Urothelium cell line (cell line): ENCODE measurements around the gene SETX.

Experiments
- DNase-seq: peaks from one replicate; pipeline ENCODE4 v3.0.0; 2011; ENCODE audit warnings: low spot score, mixed read lengths
- FAIRE-seq: peaks from 2 replicates; lab custom pipeline; 2011; peaks lifted over from hg19 to GRCh38; lab: Jason Lieb, UNC

Gene SETX

DNA sequence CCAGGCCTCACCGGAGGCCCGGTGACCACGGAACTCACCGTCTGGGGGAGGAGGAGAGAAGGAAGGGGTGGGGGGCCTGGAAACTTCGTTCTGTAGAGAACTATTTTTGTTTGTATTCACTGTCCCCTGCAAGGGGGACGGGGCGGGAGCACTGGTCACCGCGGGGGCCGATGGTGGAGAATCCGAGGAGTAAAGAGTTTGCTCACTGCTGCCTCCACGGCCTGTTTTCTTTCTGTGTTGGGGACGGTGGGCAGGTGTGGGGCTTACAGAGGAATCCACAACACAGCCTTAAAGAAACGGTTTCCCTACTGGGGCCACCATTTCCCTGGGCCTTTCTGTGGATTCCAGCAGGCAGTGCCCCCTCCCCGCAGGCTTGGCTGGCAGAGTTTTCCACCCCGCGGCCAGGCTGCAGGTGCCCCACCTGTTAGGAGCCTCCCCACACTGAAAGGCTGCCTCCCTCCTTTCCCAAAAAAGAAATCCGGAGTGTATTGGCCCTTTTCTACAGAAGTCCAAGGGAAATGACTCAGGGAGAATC is 112.1 kb downstream of the SETX start:
- DNase-seq (no peak), FAIRE-seq (no peak)

DNA sequence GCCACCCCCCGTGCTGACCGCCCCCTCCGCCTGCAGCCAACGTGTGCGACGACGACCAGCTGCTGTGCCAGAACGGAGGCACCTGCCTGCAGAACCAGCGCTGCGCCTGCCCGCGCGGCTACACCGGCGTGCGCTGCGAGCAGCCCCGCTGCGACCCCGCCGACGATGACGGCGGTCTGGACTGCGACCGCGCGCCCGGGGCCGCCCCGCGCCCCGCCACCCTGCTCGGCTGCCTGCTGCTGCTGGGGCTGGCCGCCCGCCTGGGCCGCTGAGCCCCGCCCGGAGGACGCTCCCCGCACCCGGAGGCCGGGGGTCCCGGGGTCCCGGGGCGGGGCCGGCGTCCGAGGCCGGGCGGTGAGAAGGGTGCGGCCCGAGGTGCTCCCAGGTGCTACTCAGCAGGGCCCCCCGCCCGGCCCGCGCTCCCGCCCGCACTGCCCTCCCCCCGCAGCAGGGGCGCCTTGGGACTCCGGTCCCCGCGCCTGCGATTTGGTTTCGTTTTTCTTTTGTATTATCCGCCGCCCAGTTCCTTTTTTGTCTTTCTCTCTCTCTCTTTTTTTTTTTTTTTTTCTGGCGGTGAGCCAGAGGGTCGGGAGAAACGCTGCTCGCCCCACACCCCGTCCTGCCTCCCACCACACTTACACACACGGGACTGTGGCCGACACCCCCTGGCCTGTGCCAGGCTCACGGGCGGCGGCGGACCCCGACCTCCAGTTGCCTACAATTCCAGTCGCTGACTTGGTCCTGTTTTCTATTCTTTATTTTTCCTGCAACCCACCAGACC is 112.8 kb downstream of the SETX start:
- FAIRE-seq (no peak), DNase-seq (peak; percentile 32)

DNA sequence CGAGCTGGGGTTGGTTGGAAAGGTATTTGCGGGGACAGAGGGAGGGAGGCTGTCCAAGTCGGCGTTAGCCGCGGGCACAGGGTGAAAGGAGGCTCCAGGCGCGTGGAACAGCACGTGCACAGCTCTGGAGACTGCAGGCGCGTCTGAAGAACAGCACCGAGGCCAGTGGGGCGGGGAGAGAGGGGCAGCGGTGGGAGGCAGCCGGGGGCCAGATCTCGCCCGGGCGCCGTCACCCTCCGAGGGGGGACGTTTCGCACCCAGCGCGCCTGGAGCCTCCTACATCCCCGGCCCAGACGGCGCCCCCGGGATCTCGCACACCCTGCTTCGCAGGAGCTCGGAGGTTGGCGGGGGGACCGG is 113.3 kb downstream of the SETX start:
- DNase-seq (no peak), FAIRE-seq (no peak)

DNA sequence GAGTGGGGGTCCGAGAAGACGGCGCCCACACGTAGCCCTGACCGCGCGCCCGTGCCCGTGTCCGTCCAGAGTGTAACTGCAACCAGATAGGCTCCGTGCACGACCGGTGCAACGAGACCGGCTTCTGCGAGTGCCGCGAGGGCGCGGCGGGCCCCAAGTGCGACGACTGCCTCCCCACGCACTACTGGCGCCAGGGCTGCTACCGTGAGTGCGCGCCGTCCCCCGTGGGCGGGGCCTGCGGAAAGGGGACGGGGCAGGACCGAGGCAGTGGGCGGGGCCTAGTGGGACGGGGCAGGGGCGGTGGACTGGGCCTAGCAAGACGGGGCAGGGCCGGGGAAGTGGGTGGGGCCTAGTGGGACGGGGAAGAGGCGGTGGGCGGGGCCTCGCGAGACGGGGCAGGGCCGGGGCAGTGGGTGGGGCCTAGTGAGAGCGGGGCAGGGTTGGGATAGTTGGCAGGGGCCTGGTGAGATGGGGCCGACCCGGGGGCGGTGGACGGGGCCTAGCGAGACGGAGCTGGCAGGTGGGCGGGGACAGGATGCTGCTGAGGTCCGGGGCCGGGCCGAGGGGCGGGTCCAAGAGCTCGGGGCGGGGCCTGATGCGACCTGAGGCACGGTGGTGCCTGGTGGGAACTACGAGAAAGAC is 113.8 kb downstream of the SETX start:
- FAIRE-seq (no peak), DNase-seq (peak; percentile 94)

DNA sequence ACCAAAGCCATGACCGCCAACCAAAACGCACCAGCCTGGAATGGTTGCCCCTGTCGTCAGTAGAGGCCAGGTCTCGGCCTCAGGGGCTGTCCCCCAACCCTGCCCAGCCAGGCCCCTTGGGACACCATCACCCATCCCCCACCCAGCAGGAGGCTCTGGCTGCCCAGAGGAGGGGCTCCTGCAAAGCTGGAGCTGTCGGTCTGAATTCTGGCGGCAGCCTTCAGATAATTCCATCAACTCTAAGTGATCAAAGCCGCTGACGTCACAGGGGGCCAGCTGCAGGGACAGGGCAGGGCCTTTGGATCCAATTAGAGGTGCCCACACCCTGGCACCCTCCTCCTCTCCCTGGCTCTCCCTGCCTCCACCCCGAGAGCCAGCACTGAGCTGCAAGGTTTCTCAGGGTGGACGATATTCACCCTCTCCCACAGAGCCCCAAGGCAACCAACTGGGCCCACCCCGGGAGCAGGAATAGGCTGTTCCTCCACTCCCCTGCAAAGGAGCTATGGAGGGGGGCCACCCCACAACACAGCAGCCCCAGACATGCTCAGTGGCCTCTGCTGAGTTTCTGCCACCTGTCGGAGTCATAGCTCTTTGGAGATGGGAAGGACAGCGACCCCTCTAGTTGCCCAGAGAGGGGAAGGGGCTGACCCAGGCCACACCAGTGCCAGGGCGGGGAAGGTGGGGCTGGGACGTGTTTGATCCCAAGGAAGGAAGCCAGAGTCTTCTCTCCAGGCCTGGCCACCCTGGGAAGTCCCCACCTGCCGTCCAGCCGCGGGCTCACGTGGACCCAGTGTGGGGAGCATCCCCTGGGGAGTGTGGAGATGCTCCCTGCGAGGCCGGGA is 114.6 kb downstream of the SETX start:
- FAIRE-seq (no peak), DNase-seq (no peak)

DNA sequence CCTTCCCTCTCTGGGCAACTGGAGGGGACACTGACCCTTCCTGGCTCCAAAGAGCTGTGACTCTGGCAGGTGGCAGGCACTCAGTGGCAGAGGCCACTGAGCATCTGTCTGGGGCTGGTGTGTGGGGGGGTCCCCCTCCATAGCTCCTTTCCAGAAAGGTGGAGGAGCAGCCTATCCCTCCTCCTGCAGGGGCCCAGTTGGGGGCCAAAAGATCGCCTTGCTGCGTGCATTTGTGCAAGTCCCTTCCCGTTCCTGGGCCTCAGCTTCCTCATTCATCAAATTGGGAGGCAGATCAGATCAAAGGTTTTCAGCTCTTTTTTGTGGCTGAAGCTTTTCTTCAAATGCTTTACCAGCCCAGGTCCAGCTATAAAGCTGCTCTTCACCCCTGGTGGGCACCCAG is 115.3 kb downstream of the SETX start:
- FAIRE-seq = no peak
- DNase-seq = no peak

DNA sequence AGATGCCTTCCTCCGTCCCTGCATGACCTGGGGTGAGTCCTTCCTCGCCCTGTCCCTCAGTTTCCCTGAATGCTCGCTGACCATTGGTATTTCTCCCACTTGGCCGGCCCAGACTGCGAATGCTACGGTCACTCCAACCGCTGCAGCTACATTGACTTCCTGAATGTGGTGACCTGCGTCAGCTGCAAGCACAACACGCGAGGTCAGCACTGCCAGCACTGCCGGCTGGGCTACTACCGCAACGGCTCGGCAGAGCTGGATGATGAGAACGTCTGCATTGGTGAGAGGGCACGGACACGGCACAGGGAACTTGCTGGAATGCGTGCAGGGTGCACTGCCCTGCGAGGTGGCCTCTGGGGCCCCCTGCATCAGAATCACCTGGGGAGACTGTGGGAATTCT is 115.8 kb downstream of the SETX start:
- no peak for FAIRE-seq
- DNase-seq = no peak

DNA sequence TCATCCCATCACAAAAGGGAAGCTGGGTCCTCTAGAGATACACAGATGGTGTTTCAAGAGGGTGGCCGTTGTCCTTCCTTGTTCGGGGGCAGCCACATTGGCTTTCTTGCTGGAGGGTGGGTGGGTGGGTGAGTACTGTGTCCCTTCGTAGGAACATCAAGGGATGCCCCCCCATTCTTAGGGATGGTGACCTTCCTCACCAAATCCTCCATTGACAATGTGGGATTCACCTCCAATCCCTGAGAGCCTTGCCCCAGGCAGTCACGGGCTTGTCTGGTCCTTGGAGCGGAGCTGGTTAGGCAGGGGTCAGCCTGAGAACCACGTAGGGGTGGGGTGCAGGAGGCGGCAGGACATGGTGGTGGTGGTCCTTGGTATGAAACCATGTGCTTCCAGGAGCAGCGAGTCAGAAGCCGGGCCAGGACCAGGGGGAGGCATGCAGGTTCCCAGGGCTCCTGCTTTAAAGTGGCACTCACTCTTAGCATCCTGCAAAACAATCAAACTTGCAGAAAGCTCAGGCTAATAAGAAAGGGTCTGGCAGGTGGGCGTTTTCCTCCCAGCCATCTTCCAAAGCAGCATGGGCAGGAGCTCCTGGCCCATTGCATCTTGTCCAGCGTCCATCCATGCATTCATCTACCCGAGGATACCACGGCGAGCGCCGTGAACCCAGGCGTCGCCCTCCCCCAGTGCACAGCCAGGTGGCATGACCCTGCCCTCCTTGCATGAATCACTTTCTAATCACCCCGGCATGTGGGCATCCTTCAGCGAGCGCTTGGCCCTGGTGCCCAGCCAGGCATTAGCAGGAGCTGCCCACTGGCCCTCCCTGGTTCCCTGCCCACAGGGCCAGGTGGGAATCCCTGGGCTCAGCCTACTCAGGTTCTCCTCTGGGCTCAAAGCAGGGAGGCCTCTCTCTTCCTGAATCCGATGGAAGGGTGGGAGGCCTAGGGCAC is 116.5 kb downstream of the SETX start:
- DNase-seq (no peak), FAIRE-seq (no peak)

DNA sequence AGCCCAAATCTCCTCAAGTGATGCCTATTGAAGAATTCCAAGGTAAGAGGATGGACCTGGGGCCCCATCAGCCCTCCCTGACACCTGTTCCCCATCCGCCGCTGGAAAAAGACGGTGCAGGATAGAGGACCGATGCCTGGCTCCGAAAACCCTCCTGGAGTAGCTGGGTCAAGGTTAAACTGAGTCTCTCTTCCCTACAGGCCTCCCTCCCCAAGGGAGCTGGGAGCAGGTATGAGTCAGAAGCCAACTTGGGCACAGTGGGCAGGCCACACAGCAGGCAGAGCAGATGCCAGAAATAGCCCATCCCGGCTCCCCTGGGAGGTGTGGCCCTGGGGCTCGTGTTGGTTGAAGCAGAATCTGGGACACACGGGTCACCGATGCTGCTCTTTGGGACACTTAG is 117.3 kb downstream of the SETX start:
- no peak for FAIRE-seq
- peak; percentile 78 for DNase-seq

DNA sequence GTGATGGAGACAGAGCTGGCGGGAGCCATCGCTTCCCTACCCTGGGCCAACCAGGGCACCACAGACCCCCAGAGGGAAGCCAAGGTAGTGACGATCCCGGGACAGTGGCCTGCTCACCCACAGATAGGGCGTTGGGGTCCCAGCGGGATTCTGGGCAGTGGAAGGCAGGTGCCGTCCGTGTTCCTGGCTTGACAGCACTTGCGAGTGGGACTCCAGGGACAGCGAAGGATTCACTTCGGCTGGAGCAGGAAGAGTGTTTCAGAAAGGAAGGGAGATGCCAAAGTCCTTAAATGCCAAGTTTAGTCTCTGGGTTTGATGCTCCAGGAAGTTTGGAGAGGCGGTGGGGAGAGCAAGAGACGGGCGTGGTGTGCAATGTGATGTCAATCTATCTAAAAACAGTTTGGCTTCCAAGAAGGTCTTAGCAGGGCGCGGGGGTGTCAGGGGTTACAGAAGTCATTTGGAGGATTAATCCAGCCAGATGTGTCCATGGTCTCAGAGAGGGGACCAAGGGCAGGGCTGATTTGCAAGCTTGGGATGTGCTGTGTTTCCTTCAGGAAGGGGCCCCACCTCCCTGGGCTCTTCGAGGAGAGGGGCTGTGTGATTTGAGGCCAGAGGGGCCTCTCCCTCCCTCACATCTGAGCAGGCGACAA is 118.0 kb downstream of the SETX start:
- DNase-seq (no peak), FAIRE-seq (no peak)

DNA sequence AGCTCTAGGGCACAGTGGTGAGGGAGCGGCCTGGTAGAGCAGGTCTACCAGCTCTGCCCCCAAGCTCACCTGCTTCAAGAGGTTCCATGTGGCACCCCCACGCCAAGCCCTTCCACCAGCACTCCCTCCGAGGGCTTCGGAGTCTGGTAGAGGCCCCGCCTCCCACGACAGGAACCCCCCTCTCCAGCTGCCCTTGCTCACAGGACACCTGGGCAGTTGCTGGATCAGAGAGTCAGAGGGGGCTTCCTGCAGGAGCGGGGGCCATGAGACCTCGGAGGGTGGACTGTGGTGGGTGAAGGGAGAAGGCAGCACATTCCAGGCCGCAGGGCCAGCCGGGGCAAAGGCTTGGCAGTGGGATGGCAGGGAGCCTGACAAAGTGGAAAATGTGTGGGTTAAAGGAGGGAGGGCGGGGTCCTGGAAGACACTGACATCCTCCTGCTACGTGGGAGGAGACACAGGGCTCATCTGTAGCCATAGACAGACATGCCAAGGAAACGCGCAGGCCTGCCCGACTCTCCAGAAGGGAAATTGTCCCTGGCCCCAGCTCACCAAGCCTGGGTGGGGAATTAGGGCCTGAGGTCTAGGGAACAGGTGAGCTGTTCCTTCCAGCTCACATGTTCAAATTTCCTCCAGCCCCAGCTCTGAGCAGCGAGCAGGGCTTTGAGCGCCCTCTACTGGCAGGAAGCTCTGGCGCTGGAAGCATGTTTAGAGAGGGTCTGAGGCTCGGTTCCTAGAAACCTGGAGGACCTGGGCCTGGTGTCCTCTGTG is 118.7 kb downstream of the SETX start:
- no peak for FAIRE-seq

DNA sequence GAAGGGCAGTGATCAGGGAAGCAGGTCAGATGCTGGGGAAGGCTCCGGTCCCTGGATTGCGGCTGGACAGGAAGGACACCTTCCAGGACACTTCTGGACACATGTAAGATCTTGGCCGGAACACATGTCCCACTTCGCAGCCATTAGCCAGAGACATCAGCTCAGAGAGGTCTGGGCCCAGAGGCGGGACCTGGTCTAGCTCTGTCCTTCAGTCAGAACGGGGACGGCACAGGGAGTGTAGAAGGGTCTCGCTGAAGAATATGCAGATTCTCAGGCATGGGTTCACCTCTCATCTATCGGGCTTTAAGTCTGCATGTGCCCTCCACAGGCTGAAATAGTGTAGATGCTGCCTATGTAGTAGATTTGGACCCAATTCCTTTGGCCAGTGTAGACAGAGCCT is 119.7 kb downstream of the SETX start:
- no peak for FAIRE-seq
- no peak for DNase-seq

More for the DNA sequence above, 118.7 kb downstream of the SETX start:
- peak; percentile 81 for DNase-seq

DNA sequence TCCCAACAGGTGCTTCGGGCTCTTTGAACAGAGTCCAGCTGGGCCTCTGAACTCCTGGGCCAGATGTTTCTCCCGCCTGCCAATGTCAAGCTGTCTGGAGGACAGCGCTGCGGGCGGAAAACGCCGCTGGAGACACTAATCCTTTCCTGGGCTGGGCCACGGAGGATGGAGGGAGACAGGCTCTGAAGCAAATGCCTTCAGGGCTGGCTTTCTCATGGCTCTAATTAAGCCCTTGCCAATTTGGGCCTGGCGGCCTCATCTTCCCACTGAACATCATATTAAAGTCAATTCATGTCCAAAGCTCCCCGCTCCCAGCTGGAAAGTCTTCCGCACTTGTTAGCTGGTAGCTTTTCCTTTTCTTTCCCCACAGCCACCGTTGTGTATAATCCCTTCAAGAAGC is 120.3 kb downstream of the SETX start:
- DNase-seq (no peak), FAIRE-seq (no peak)

DNA sequence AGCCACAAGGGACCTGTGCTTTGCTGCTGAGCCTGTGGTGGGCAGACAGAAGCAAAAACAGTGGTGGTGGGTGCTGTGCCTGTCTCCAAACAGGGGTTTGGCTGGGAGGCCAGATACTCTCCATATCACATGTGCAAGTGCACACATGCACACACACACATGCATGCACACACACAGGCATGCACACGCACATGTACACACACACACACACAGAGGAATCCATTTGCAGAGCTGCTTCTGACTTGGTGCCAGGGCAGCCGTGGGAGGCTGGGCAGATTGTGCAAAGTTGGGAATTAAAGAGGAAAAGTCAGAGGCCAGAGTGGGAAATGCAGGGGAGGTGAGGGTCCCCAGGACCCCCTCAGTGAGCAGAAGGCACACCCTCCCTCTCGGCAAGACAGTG is 121.6 kb downstream of the SETX start:
- DNase-seq = no peak
- no peak for FAIRE-seq

DNA sequence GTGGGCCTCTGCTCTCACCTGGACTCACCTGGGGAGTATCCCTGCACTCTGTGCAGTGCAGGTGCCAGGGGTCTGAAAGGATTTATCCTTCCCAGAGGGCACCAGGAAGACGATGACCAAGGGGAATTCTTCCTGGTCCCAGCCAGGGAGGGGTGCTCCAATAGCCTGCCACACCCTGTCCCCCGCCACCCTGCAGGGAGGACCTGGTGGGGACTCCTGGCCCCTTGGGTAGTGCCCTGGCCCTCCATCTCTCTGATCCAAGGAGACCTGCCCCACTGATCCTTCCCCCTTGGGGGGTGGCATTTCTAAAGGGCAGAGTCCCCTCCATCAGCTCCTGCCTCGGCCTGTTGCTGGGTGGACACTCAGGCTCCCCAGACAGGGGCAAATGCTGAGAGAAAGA is 122.3 kb downstream of the SETX start:
- no peak for FAIRE-seq
- no peak for DNase-seq

DNA sequence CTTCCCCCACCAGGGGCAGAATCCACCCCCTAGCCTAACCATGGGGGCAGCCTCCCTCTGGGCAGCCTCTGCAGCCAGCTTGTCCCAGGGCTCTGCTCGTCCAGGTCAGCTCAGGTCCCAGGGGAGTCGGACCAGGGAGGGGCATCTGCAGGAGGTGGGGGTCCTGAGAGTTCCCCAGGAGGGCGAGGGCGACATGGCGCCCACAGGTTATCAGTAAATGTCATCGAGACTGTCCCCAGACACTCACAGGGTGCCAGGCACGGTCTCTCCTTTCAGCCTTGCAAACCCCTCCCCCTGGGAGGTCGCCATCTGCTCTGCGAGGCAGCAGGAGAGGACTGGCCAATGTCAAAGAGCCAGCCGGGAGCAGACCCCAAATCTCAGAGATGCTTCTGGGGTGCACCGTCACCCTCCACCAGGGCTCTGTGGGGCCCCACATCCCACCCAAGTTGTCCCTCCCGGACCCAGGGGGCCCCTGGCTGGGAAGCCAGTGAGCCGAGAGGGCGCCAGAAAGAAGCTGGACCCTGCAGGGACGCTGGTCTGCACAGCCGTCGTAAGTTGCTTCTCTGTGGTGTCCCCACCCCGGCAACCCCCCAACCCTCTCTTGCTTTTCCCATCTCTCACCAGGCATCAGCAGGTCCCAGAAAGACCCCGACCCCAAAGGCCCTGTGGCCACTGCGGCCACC is 123.6 kb downstream of the SETX start:
- FAIRE-seq = no peak

DNA sequence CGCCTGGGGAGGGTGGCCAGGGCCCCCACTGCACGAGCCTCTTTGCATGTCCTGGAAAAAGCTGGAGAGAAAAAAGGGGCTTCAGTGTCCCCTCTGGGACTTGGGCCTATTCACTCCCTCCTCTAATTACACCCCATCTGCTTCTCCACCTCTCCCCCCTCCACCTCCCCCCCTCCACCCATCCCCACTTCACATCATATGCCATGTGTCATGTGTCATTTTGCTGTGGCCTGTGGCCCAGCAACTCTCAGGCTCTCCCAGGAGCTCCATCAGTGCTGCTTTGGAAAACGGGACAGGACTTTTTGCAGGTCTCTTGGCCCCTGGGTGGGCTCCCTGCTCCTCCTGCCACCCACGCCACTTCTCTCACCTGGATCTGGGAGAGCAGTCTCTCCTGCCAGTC is 124.2 kb downstream of the SETX start:
- FAIRE-seq (no peak), DNase-seq (no peak)

More for the DNA sequence above, 123.6 kb downstream of the SETX start:
- no peak for DNase-seq

DNA sequence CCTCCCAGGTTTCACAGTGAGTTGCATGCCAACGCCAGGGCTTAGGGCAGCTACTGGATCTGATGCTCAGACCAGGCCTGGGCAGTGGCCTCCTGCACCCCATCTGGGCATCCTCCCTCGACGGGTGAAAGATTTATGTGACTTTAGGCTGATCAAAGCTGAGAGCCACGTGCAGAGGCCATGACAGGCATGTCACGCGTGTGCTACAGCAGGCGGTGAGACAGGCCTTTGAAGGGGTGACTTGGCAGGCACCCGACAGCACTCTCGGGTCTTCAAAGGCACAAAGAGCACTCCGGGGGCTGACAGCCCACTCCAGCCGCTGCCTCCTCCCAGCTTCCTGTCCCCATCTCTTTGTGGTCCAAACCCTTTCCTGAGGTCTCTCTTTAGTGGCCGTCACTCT is 126.7 kb downstream of the SETX start:
- DNase-seq (no peak), FAIRE-seq (no peak)
